ENCODE results near the gene MS4A15. TPM values are rescaled to one million over a fixed set of nuclear protein-coding genes. Genes with fewer than 3 reads are reported as not detected.
"Not testable (repeated sequence)": the region's sequence is repeated elsewhere in the genome, so short reads cannot be mapped to it uniquely, and the experiment has no call there.

MS4A15 gene
- total RNA-seq, 1 donor from 2014 or later: not detected

DNA sequence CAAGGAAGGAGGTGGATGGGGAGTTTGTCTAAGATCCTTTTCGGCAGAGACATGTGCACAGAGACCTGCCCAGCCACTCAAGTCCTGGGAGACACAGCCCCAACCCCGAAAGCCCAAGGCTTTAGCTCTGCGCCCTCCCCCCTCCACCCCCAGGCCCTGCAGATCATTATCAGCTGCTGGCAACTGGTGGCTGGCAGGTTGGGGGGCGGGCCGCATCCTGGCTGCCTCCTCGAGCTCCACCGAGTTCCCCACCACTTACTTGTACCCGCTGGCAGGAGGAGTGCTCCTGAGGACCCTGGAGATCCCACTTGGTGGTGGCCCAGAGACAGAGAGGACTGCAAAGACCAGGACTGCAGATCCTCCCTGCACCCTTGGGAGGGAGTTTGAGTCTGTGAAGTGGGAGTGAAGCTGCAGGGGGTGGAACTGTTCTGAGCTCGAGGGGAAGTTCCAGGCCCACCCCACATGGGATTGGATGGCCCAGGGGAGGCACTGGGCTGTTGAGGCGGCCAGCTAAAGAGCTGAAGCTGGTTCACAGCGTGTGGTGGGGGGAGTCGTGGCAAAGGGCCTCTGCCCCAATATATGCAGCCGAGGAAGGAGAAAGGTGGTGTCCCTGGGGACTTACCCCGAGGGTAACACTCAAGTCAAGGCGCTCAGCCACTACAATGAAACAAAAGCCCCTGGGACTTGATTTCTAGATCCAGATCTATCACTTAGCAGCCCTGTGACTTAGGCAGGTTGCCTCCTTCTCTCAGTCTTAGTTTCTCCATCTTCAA lies 65.3 kb downstream of the MS4A15 start:
- Mint-ChIP-seq H3K27ac (no peak overlapping the region), H3K4me1 (ENCODE audit: low read depth) (no peaks in the 10 kb centered on the region), H3K27me3 (peaks cover 3% of the 10 kb centered on the region), H3K4me3 (ENCODE audit: low read depth) (no peak overlapping the region), H3K36me3 (ENCODE audit: insufficient read depth) (no peaks in the 10 kb centered on the region), H3K9me3 (ENCODE audit: low read depth) (no peaks in the 10 kb centered on the region)
- TF ChIP-seq, protein P1, sequence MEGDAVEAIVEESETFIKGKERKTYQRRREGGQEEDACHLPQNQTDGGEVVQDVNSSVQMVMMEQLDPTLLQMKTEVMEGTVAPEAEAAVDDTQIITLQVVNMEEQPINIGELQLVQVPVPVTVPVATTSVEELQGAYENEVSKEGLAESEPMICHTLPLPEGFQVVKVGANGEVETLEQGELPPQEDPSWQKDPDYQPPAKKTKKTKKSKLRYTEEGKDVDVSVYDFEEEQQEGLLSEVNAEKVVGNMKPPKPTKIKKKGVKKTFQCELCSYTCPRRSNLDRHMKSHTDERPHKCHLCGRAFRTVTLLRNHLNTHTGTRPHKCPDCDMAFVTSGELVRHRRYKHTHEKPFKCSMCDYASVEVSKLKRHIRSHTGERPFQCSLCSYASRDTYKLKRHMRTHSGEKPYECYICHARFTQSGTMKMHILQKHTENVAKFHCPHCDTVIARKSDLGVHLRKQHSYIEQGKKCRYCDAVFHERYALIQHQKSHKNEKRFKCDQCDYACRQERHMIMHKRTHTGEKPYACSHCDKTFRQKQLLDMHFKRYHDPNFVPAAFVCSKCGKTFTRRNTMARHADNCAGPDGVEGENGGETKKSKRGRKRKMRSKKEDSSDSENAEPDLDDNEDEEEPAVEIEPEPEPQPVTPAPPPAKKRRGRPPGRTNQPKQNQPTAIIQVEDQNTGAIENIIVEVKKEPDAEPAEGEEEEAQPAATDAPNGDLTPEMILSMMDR (IDR thresholded peaks at IDR 0.05; ENCODE audit: unreplicated experiment): no peak
- DNase-seq (ENCODE audit: low spot score, unreplicated experiment): no peak

DNA sequence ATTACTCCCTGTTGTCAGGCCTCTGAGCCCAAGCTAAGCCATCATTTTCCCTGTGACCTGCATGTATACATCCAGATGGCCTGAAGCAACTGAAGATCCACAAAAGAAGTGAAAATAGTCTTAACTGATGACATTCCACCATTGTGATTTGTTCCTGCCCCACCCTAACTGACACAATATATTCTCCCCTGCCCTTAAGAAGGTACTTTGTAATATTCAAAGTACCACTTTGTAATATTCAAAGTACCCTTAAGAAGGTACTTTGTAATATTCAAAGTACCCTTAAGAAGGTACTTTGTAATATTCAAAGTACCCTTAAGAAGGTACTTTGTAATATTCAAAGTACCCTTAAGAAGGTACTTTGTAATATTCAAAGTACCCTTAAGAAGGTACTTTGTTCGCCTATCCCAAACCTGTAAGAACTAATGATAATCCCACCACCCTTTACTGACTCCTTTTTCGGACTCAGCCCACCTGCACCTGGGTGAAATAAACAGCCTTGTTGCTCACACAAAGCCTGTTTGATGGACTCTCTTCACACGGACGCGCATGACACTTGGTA lies 67.2 kb downstream of the MS4A15 start:
- H3K4me3 Mint-ChIP-seq (ENCODE audit: low read depth); H3K9me3 Mint-ChIP-seq (ENCODE audit: low read depth); H3K27ac Mint-ChIP-seq; DNase-seq (ENCODE audit: low spot score, unreplicated experiment); H3K4me1 Mint-ChIP-seq (ENCODE audit: low read depth); H3K36me3 Mint-ChIP-seq (ENCODE audit: insufficient read depth): not testable (repeated sequence)
- H3K27me3 Mint-ChIP-seq: peaks cover 15% of the 10 kb centered on the region

DNA sequence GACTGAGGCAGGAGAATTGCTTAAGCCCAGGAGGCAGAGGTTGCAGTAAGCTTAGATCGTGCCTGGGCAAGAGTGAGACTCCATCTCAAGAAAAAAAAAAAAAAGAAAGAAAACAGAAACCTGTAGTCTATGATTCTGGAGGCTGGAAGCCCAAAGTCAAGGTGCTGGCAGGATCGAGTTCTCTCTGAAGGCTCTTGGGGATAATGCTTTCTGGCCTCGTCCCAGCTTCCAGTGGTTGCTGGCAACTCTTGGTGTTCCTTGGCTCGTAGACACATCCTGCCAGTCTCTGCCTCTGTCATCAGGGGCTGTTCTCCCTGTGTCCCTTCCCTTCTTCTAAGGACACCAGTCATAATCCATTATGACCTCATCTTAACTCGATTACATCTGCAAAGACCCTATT lies 68.5 kb downstream of the MS4A15 start:
- Mint-ChIP-seq H3K27ac (no peak overlapping the region), H3K4me3 (ENCODE audit: low read depth) (no peak overlapping the region), H3K4me1 (ENCODE audit: low read depth) (no peaks in the 10 kb centered on the region), H3K27me3 (peaks cover 16% of the 10 kb centered on the region), H3K9me3 (ENCODE audit: low read depth) (no peaks in the 10 kb centered on the region), H3K36me3 (ENCODE audit: insufficient read depth) (no peaks in the 10 kb centered on the region)
- TF ChIP-seq, protein P1 (IDR thresholded peaks at IDR 0.05; ENCODE audit: unreplicated experiment): no peak
- DNase-seq (ENCODE audit: low spot score, unreplicated experiment): no peak

DNA sequence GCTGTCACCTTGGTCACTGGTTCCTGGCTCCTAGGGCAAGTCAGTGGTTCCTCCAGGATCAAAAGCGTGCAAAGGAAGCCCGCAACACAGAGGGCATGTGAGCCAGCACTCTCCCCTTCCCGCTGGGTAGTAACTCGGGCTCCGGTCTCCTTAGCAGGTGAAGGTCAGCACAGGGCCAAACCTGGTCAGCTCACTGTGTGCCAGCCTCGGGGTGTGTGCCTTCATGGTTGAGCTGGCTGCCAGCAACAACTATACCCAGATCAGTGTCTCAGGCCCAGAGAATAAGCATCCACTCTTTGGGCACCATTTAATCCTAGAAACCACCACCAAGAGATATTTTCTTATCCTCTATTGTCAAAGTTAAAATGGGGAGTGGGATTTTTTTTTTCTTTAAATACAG lies 69.1 kb downstream of the MS4A15 start:
- Mint-ChIP-seq H3K36me3 (ENCODE audit: insufficient read depth) (no peaks in the 10 kb centered on the region), H3K4me1 (ENCODE audit: low read depth) (no peaks in the 10 kb centered on the region), H3K9me3 (ENCODE audit: low read depth) (no peaks in the 10 kb centered on the region), H3K27ac (no peak overlapping the region), H3K27me3 (peaks cover 19% of the 10 kb centered on the region), H3K4me3 (ENCODE audit: low read depth) (no peak overlapping the region)
- TF ChIP-seq, protein P1 (IDR thresholded peaks at IDR 0.05; ENCODE audit: unreplicated experiment): no peak
- DNase-seq (ENCODE audit: low spot score, unreplicated experiment): no peak

Other genes starting within 250 kb of the MS4A15 start
- gene MS4A13, start 241.5 kb upstream of the MS4A15 start, total RNA-seq: not detected in 2 replicates
- 5.1 and 6.0 TPM in 2 replicates for gene MS4A8, start 57.3 kb upstream of the MS4A15 start, total RNA-seq
- not detected in 2 replicates for gene MS4A18, start 32.1 kb upstream of the MS4A15 start, total RNA-seq
- not detected in 2 replicates for gene MS4A10, start 28.5 kb downstream of the MS4A15 start, total RNA-seq
- gene CCDC86, start 85.2 kb downstream of the MS4A15 start, total RNA-seq: 22.7 and 22.8 TPM in 2 replicates
- 2.0 and 2.2 TPM in 2 replicates for gene PTGDR2, start 99.1 kb downstream of the MS4A15 start, total RNA-seq
- gene ZP1, start 110.7 kb downstream of the MS4A15 start, total RNA-seq: not detected in 2 replicates
- 102 and 111 TPM in 2 replicates for gene PRPF19, start 149.7 kb downstream of the MS4A15 start, total RNA-seq
- gene TMEM109, start 157.3 kb downstream of the MS4A15 start, total RNA-seq: 45.7 and 48.7 TPM in 2 replicates
- gene TMEM132A, start 167.6 kb downstream of the MS4A15 start, total RNA-seq: 261 and 292 TPM in 2 replicates
- gene SLC15A3, start 195.3 kb downstream of the MS4A15 start, total RNA-seq: 4.8 and 6.2 TPM in 2 replicates
- 0.55 and 0.62 TPM in 2 replicates for gene CD6, start 214.8 kb downstream of the MS4A15 start, total RNA-seq